ENCODE results near the gene SLC2A4RG.

- TF ChIP-seq MAX (IDR thresholded peaks at IDR 0.05) (no peak), CTCF (IDR thresholded peaks at IDR 0.05 in 2 of 3, conservative IDR thresholded peaks at IDR 0.05 in 1 of 3; ENCODE audit: borderline replicate concordance in 1 of 3, insufficient read depth in 1 of 3, low read depth in 2 of 3, low read length in 2 of 3) (no peak), POLR2A (IDR thresholded peaks at IDR 0.05; ENCODE audit: borderline replicate concordance, extremely low read depth, insufficient read depth, insufficient read length) (no peak), EZH2 (IDR thresholded peaks at IDR 0.05) (no peak), SIN3A (IDR thresholded peaks at IDR 0.05; ENCODE audit: low read depth) (no peak), POLR2AphosphoS5 (IDR thresholded peaks at IDR 0.05; ENCODE audit: low read depth, low read length) (no peak), RAD21 (IDR thresholded peaks at IDR 0.05; ENCODE audit: low read depth) (no peak), YY1 (IDR thresholded peaks at IDR 0.05; ENCODE audit: extremely low read depth, insufficient replicate concordance, low read depth, low read length) (no peak), CEBPB (IDR thresholded peaks at IDR 0.05; ENCODE audit: low read depth) (no peak), EZH2phosphoT487 (IDR thresholded peaks at IDR 0.05; ENCODE audit: borderline replicate concordance) (no peak), ATF3 (IDR thresholded peaks at IDR 0.05) (no peak), SRF (IDR thresholded peaks at IDR 0.05; ENCODE audit: low read depth) (no peak)
These were observed 35.4 kb upstream of the SLC2A4RG start for GRCh38 chr20:63703976-63704748.

Data from HCT116 (cell line).